ENCODE data around the gene PARP11. TPM values are rescaled to one million over a fixed set of nuclear protein-coding genes. Genes with fewer than 3 reads are reported as not detected.

PARP11 gene
- total and polyA plus RNA-seq, 2 of the 8 experiments (the other 6 are each of a cell fraction or from before 2014, with no cell fraction given) = 4.2 to 13.3 TPM

GRCh38 chr12:3802721-3803120 is 70.5 kb downstream of the PARP11 start (continued):
- TF ChIP-seq CHD7 (IDR thresholded peaks at IDR 0.05; ENCODE audit: insufficient replicate concordance, low read length) (no peak), KDM5A (IDR thresholded peaks at IDR 0.05; ENCODE audit: low read length) (no peak), SIX5 (IDR thresholded peaks at IDR 0.05; ENCODE audit: low read depth, low read length) (no peak), CBX5 (IDR thresholded peaks at IDR 0.05; ENCODE audit: low read depth, low read length) (no peak), MAX (IDR thresholded peaks at IDR 0.05) (no peak), RBBP5 (IDR thresholded peaks at IDR 0.05; ENCODE audit: borderline replicate concordance, low read depth, low read length) (no peak), NANOG (IDR thresholded peaks at IDR 0.05; ENCODE audit: insufficient read depth, low read depth, low read length, poor library complexity, severe bottlenecking) (no peak), TAF7 (optimal IDR thresholded peaks at IDR 0.05; ENCODE audit: borderline replicate concordance, low read depth, low read length) (no peak), BRCA1 (IDR thresholded peaks at IDR 0.05; ENCODE audit: low read depth, low read length) (no peak)
- TF ChIP-seq, protein P1, sequence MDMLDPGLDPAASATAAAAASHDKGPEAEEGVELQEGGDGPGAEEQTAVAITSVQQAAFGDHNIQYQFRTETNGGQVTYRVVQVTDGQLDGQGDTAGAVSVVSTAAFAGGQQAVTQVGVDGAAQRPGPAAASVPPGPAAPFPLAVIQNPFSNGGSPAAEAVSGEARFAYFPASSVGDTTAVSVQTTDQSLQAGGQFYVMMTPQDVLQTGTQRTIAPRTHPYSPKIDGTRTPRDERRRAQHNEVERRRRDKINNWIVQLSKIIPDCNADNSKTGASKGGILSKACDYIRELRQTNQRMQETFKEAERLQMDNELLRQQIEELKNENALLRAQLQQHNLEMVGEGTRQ (IDR thresholded peaks at IDR 0.05; ENCODE audit: low read length) = no peak
